Upper lobe of left lung (tissue), 4 donors: ENCODE results near the gene GLRX5.

Experiments
- POLR2AphosphoS5 ChIP-seq, 2 donors: sonication (generic); formaldehyde crosslinking; IDR thresholded peaks; one replicate each; pipeline ENCODE4 v1.5.1; 2017; ENCODE audit warnings: antibody characterized with exemption in 2 of 2
- TF ChIP-seq, protein P1 (sequence below), 6 experiments: fragments of 450-650 bp in 4 of 6; fragments of 200-600 bp in 2 of 6; sonication (generic) in 2 of 6; IDR thresholded peaks; one replicate each; pipeline ENCODE4 v1.5.1; 2016 to 2019; ENCODE audit warnings: antibody characterized with exemption in 6 of 6

DNA sequence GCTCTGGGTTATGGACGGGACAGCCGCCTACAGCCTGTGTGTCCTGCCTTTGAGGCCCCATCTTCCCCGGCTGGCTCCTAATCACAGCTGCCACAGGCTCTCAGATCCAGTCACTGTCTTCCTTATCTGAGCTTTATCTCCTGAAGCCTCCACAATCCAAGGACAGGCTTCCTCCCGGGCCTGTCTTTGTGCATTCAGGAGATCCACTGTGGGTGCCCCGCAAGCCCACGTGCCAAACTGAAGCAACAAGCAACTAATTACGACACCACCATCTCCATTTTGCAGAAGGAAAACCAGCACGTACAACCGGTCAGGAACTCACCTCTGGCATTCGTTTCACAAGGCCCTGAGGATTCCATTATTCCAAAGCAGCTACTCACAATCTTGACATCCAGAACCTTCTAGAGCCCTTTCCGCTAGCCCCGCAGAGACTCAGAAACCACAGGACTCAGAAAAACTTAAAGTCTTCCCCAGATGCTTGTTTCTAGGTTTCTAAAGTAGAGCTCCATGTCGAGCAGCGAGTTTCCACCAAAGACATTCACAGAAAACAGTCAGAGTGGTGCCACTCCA lies 32.4 kb upstream of the GLRX5 start:
- no peak for TF ChIP-seq POLR2AphosphoS5 (IDR thresholded peaks at IDR 0.05)
- TF ChIP-seq, protein P1, sequence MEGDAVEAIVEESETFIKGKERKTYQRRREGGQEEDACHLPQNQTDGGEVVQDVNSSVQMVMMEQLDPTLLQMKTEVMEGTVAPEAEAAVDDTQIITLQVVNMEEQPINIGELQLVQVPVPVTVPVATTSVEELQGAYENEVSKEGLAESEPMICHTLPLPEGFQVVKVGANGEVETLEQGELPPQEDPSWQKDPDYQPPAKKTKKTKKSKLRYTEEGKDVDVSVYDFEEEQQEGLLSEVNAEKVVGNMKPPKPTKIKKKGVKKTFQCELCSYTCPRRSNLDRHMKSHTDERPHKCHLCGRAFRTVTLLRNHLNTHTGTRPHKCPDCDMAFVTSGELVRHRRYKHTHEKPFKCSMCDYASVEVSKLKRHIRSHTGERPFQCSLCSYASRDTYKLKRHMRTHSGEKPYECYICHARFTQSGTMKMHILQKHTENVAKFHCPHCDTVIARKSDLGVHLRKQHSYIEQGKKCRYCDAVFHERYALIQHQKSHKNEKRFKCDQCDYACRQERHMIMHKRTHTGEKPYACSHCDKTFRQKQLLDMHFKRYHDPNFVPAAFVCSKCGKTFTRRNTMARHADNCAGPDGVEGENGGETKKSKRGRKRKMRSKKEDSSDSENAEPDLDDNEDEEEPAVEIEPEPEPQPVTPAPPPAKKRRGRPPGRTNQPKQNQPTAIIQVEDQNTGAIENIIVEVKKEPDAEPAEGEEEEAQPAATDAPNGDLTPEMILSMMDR (IDR thresholded peaks at IDR 0.05): no peak
